Activated naive CD8-positive, alpha-beta T cell (primary cell): ENCODE results near the gene CHURC1.
A peak's percentile ranks its signal among the peaks of the same experiment; 100 is the strongest.

Experiments
- H3K27ac Mint-ChIP-seq: one replicate; pipeline ENCODE4 v1.8.0; 2021; ENCODE audit warnings: mixed read lengths
- H3K27me3 Mint-ChIP-seq: one replicate; pipeline ENCODE4 v1.8.0; 2021; ENCODE audit warnings: mixed read lengths
- H3K36me3 Mint-ChIP-seq: one replicate; pipeline ENCODE4 v1.8.0; 2021; ENCODE audit warnings: mixed read lengths
- H3K4me1 Mint-ChIP-seq: one replicate; pipeline ENCODE4 v1.8.0; 2021; ENCODE audit warnings: low read depth, mixed read lengths
- H3K4me3 Mint-ChIP-seq: one replicate; pipeline ENCODE4 v1.8.0; 2021; ENCODE audit warnings: mild to moderate bottlenecking, mixed read lengths
- H3K9me3 Mint-ChIP-seq: one replicate; pipeline ENCODE4 v1.8.0; 2021; ENCODE audit warnings: low read depth, mixed read lengths

CHURC1 gene

GRCh38 chr14:64970776-64971477 is 56.7 kb downstream of the CHURC1 start:
- no peaks in the 10 kb centered on the region for H3K27me3 Mint-ChIP-seq
- H3K9me3 Mint-ChIP-seq = no peaks in the 10 kb centered on the region
- H3K27ac Mint-ChIP-seq = no peak overlapping the region
- H3K4me1 Mint-ChIP-seq = peaks cover 8% of the 10 kb centered on the region
- peaks cover 2% of the 10 kb centered on the region for H3K36me3 Mint-ChIP-seq
- peak overlapping the region; percentile 75 for H3K4me3 Mint-ChIP-seq

GRCh38 chr14:64971491-64971942 is 57.3 kb downstream of the CHURC1 start:
- peaks cover 2% of the 10 kb centered on the region for H3K36me3 Mint-ChIP-seq
- H3K27ac Mint-ChIP-seq = no peak overlapping the region
- no peaks in the 10 kb centered on the region for H3K9me3 Mint-ChIP-seq
- no peaks in the 10 kb centered on the region for H3K27me3 Mint-ChIP-seq
- H3K4me3 Mint-ChIP-seq = peak overlapping the region; percentile 75
- H3K4me1 Mint-ChIP-seq = peaks cover 8% of the 10 kb centered on the region

GRCh38 chr14:64971943-64972791 is 57.9 kb downstream of the CHURC1 start, which contains the start of gene RAB15:
RAB15 (minus strand) TSS chr14:64972336; CDS start chr14:64972076, 260 bp downstream.
- peak within 1 kb of the TSS; percentile 46 for H3K27ac Mint-ChIP-seq

GRCh38 chr14:64973026-64973442 is 58.8 kb downstream of the CHURC1 start:
- Mint-ChIP-seq H3K27ac (no peak overlapping the region), H3K27me3 (no peaks in the 10 kb centered on the region), H3K4me3 (peak overlapping the region; percentile 86)

More at GRCh38 chr14:64971943-64972791, 57.9 kb downstream of the CHURC1 start, which contains the start of gene RAB15:
- H3K9me3 Mint-ChIP-seq = no peaks in the 10 kb centered on the region
- no peaks in the 10 kb centered on the region for H3K27me3 Mint-ChIP-seq
- peaks cover 2% of the 10 kb centered on the region for H3K36me3 Mint-ChIP-seq
- peak within 1 kb of the TSS; percentile 86 for H3K4me3 Mint-ChIP-seq
- peaks cover 8% of the 10 kb centered on the region for H3K4me1 Mint-ChIP-seq

GRCh38 chr14:64973826-64974225 is 59.6 kb downstream of the CHURC1 start:
- no peaks in the 10 kb centered on the region for H3K27me3 Mint-ChIP-seq
- no peaks in the 10 kb centered on the region for H3K36me3 Mint-ChIP-seq
- H3K27ac Mint-ChIP-seq = no peak overlapping the region
- H3K4me3 Mint-ChIP-seq = no peak overlapping the region
- H3K9me3 Mint-ChIP-seq = no peaks in the 10 kb centered on the region
- H3K4me1 Mint-ChIP-seq = peaks cover 6% of the 10 kb centered on the region

More at GRCh38 chr14:64973026-64973442, 58.8 kb downstream of the CHURC1 start:
- Mint-ChIP-seq H3K36me3 (peaks cover 2% of the 10 kb centered on the region), H3K4me1 (peaks cover 8% of the 10 kb centered on the region), H3K9me3 (no peaks in the 10 kb centered on the region)

GRCh38 chr14:64974563-64974962 is 60.3 kb downstream of the CHURC1 start:
- H3K36me3 Mint-ChIP-seq = no peaks in the 10 kb centered on the region
- H3K27ac Mint-ChIP-seq = no peak overlapping the region
- no peak overlapping the region for H3K4me3 Mint-ChIP-seq
- no peaks in the 10 kb centered on the region for H3K27me3 Mint-ChIP-seq
- H3K4me1 Mint-ChIP-seq = peaks cover 6% of the 10 kb centered on the region
- H3K9me3 Mint-ChIP-seq = no peaks in the 10 kb centered on the region

- Mint-ChIP-seq H3K36me3 (no peaks in the 10 kb centered on the region), H3K27me3 (no peaks in the 10 kb centered on the region), H3K27ac (no peak overlapping the region), H3K4me1 (peaks cover 5% of the 10 kb centered on the region), H3K9me3 (no peaks in the 10 kb centered on the region), H3K4me3 (no peak overlapping the region)
Observed at GRCh38 chr14:64979336-64980074, 65.2 kb downstream of the CHURC1 start.

GRCh38 chr14:64983439-64984310 is 69.4 kb downstream of the CHURC1 start:
- no peaks in the 10 kb centered on the region for H3K27me3 Mint-ChIP-seq
- no peaks in the 10 kb centered on the region for H3K9me3 Mint-ChIP-seq
- no peak overlapping the region for H3K27ac Mint-ChIP-seq
- H3K36me3 Mint-ChIP-seq = no peaks in the 10 kb centered on the region
- peaks cover 26% of the 10 kb centered on the region for H3K4me1 Mint-ChIP-seq
- H3K4me3 Mint-ChIP-seq = peak overlapping the region; percentile 65
